ENCODE results near the gene SAV1.
"Not testable (repeated sequence)": the region's sequence is repeated elsewhere in the genome, so short reads cannot be mapped to it uniquely, and the experiment has no call there.

The SAV1 gene

GRCh38 chr14:50665300-50665699 is 2.8 kb downstream of the SAV1 start:
- DNase-seq (ENCODE audit: low spot score): not testable (repeated sequence)

DNA sequence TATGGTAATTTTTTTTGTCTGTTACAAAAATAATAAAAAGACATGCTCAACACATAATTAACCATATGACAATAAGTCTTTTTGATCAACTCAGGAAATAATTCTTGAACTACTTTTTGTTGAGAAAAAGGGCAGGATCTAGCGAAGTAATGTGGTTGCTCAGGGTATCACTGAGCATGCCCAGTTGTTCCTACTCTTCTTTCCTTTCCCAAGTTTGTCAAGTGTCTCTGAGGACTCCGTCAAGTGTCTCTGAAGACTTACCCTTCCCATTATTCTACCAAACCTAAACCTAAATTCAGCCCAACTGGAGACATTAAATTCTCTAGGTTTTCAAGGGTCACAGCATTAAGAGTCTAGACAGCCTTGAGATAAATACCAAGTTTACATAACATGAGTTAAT is 3.5 kb downstream of the SAV1 start:
- not testable (repeated sequence) for DNase-seq (ENCODE audit: low spot score)

DNA sequence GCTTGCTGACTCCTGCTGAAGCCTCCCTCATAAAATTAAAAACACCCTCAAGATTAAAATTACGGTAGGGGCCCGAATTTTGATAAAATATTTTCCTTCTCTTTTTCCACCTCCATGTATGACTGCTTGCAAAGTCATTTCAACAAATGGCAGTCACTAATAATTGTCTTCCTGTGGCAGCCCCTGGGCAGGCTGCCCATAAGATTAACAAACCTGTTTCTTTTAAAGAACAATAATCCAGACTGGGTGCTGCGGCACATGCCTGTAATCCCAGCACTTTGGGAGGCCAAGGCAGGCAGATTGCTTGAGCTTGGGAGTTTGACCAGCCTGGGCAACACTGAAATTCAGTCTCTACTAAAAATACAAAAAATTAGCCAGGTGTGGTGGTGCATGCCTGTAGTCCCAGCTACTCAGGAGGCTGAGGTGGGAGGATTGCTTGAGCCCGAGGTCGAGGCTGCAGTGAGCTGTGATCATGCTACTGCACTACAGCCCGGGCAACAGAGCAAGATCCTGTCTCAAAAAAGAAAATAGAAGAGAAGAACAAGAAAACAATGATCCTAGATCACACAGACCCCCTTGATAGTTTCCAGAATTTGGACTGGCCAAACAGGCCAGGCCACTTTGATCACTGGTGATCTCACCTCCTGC is 8.7 kb downstream of the SAV1 start:
- no peak for DNase-seq (ENCODE audit: low spot score)

DNA sequence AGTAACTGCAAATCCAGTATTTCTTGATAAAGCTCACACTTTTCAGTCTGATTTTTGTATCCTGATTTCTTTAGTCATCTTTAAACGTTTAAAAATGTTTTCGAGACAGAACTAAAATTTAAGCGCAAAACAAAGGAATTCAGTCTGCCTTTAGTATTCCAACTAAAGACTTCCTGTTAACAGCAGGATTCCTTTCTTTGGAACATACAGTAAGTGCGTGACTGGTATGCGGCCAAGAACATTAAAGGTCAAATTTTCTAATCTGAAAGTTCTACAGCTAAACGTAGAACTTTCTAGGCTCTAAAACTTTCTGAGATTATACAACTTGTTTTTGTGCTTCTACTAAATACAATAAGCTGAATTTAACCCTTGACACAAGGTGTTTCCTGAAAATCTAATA is 9.9 kb downstream of the SAV1 start:
- no peak for DNase-seq (ENCODE audit: low spot score)

GRCh38 chr14:50657753-50658152 is 10.4 kb downstream of the SAV1 start:
- DNase-seq (ENCODE audit: low spot score): no peak

GRCh38 chr14:50656776-50657175 is 11.3 kb downstream of the SAV1 start:
- no peak for DNase-seq (ENCODE audit: low spot score)

GRCh38 chr14:50649691-50650090 is 18.4 kb downstream of the SAV1 start:
- no peak for DNase-seq (ENCODE audit: low spot score)

GRCh38 chr14:50647753-50648152 is 20.4 kb downstream of the SAV1 start:
- DNase-seq (ENCODE audit: low spot score): no peak

DNA sequence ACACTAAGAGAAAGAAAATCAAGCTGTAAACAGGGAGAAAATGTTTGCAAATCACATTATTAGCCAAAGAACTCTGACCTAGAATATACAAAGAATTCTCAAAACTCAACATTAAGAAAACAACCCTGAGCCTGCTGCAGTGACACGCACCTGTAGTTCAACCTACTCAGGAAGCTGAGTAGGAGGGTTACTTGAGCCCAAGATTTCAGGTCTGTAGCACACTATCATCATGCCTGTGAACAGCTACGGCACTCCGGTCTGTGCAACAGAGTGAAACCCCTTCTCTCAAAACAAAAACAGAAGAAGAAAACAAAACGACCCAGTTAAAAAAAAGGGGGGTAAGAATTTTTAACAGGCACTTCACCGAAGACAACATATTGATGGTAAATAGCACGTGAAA is 20.8 kb downstream of the SAV1 start:
- no peak for DNase-seq (ENCODE audit: low spot score)

DNA sequence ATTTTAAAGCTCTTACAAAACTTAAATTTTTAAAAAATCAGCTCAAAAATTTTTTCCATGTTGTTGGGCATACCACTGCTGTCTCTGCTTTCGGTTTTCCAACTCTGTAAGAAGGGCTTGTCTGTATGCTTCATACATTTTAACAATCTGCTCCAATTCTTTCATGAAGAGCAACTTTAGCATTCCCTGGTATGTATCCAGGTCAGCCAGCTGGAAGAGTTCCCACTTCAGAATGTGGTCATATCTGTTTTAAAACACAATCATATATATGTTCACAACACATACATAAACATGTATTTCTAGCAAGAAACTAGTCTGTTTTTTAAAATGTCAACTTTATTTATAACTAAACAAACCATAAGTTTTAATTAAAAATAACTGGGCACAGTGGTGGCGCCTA is 33.0 kb downstream of the SAV1 start:
- DNase-seq (ENCODE audit: low spot score): no peak

DNA sequence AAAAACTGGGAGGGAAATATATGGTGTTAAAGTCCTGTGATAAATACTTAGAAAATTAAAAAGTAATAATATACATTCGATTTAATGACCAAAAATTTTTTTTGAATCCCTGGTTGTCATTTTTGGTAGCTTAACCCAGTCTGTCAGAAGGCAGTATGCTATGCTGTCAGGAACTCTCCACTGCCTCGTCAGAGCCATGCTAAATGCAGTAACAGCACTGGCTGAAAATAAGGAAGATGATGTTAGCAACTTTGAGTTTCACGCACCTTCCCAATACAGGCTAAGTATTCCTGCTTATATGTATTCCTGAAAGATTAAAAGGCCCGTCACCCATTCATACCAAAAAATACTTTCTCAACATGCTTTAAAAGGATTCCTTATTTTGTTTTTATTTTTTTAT is 34.2 kb downstream of the SAV1 start:
- DNase-seq (ENCODE audit: low spot score): no peak

DNA sequence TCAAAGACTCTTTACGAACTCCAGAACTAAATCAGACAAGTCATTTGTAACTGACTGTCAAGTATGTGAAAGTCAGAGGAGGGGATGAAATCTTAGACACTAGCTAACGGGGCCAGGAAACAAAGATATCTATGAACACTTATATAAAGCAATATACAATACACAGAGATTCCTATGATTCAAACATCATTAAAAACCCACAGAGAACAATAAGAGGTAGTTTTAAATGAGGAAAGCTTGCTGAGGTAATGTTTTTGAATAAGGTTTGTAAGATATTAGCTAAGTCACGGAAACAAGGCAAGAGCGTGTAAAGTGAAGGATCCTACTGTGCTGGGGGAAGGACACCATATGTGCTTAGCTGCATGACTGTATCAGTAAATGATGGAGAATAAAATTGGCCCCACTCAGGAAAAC is 36.7 kb downstream of the SAV1 start:
- DNase-seq (ENCODE audit: low spot score): no peak

DNA sequence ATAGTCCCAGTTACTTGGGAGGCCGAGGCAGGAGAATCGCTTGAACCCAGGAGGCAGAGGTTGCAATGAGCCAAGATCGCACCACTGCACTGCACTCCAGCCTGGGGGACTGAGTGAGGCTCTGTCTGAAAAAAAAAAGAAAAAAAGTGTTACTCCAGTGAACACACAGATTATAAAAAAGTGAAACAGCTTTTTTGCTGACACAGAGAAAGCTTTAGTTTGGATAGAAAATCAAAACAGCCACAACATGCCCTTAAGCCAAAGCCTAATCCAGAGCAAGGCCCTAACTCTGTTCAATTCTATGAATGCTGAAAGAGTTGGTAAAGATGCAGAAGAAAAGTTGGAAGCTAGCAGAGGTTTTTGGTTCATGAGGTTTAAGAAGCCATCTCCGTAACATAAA is 43.2 kb downstream of the SAV1 start:
- not testable (repeated sequence) for DNase-seq (ENCODE audit: low spot score)

DNA sequence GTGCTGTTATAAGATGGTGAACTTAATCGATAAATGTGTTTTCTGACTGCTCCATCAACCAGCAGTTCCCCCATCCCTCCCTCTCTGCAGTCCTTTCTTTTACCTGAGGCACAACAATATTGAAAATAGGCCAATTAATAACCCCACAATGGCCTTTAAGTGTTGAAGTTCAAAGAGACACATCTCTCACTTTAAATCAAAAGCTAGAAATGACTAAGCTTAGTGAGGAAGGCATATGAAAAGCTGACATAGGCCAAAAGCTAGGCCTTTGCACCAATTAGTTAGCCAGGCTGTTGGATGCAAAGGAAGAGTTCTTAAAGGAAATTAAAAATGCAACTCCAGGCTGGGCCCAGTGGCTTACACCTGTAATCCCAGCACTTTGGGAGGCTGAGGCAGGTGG is 43.7 kb downstream of the SAV1 start:
- DNase-seq (ENCODE audit: low spot score): no peak

DNA sequence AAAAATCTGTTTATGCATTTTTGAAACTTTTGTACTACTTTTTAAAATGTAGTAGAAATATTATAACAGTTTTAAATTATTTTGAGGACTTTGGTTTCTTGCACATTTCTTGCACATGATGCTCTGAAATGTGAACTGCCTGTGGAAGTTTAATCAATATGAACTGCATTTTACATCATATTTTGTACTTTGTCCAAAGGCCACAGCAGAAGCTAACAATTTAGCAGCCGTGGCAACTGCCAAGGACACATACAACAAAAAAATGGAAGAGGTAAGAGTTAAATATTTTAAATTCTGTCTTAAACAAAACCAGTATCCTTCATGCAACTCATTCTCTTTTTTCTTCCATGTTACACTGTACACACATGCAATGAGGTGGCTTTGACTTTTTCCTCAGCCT is 45.1 kb downstream of the SAV1 start:
- DNase-seq (ENCODE audit: low spot score): no peak

DNA sequence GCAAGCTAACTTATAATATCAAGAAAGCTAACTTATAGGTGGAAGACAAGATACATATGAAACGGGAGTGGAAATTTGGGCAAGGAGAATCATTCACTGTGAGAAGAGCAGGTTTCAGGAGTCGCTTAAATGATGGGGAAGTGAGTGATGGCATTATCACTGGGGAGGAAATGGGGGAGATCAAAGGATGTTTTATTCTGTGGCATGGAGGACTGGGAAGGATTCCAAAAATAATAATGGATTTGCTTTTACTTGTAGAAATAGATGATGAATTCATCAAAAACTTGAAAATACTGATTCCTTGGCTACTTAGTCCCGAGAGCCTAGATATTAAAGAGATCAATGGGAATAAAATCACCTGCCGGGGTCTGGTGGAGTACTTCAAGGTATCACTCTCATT is 47.8 kb downstream of the SAV1 start:
- DNase-seq (ENCODE audit: low spot score): no peak

- peak; percentile 26 for DNase-seq (ENCODE audit: low spot score)
Observed at GRCh38 chr14:50619569-50620141, 48.5 kb downstream of the SAV1 start.

DNA sequence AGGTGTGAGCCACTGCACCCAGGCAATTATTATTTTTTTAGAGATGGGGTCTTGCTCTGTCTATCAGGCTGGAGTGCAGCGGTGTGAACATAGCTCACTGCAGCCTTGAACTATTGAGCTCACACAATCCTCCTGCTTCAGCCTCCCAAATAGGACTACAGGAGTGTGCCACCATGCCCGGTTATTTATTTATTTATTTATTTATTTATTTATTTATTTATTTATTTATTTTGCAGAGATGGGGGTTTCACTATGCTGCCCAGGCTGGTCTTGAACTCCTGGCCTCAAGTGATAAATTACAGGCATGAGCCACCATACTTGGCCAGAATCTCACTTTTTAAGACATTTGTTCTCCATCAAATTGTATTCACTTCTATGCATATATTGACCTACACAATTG is 51.8 kb downstream of the SAV1 start:
- DNase-seq (ENCODE audit: low spot score): no peak

DNA sequence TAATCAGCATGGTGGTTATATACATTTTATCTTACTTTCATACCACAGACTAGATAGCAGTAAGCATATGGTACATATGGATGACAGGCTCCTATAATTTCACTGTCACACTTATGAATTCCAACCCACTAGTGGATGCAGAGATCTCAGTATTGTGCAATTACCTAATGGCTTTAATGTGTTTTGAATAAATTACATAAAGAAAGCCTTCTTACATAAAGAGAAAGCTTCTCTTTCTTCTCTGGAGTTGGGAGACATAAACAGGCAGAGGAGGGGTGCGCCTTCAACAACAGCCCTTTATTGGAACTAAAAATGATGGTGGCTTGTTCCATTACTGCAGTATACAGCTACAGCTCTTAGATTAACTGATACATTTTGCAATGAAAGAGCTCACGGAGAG is 52.6 kb downstream of the SAV1 start:
- DNase-seq (ENCODE audit: low spot score): no peak

- no peak for DNase-seq (ENCODE audit: low spot score)
Observed at GRCh38 chr14:50615056-50615455, 53.0 kb downstream of the SAV1 start.

DNA sequence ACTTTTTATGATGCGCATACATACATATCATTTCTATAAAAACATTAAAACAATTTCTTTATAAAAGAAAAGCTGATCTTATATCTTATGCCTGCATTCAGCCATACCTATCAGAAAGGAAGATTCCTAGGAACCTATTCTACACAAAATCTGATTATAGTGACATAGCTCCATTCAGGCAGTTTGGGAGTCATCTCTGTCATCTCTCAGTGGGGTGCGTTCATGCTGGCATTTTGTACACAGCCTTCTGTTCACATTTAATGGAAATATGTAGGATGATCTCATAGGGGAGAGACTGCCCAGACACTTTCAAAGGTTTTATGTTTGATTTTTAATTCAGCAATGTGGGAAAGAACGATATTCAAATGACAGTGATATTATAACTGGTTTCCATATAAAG is 55.3 kb downstream of the SAV1 start:
- DNase-seq (ENCODE audit: low spot score): no peak

DNA sequence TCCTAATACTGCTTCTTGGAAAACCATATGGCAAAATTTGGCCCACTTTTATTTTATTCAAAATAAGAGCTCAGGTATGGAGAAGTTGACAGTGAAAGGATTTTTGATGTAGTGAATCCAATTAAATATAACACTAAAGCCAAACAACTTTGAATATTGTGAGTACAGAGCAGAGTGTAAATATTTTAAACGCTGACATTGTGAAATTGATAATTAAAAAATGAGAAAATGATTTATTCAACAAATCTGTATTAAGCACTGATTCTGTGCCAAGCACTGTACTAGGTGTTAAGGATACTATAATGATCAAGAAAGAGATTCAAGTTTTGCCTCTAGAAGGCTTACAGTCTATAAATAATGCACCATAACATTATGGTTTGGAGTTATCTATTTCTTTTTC is 57.6 kb downstream of the SAV1 start:
- no peak for DNase-seq (ENCODE audit: low spot score)

- DNase-seq (ENCODE audit: low spot score): no peak
Observed at GRCh38 chr14:50608302-50608851, 59.7 kb downstream of the SAV1 start.

DNA sequence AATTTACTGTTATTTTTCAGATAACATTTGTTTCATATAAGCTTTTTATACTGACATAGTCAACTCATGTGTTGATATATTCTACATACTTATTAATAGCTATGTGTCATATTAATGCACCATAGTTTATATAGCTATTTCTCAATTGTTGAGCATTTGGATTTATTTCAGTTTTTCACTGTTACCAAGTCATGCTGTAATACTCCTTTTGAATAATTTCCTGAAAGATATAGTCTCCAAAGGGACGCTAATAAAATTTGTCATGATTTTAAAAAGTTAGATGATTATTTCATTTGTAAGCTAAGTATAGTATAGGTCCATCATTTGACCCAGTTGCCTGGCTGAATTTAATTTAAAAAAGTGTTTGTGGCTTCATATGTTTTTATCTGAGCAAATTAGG is 60.3 kb downstream of the SAV1 start:
- no peak for DNase-seq (ENCODE audit: low spot score)

All from AG08396 (cell line).